GM12801 (cell line): ENCODE results near the gene TMCC2.

Experiments
- TF ChIP-seq, protein P1 (sequence below): IDR thresholded peaks from one replicate; pipeline ENCODE4 v1.5.1; 2011; ENCODE audit warnings: control low read depth; ENCODE audit not compliant: insufficient read length; ENCODE audit errors: extremely low read depth

Gene TMCC2

DNA sequence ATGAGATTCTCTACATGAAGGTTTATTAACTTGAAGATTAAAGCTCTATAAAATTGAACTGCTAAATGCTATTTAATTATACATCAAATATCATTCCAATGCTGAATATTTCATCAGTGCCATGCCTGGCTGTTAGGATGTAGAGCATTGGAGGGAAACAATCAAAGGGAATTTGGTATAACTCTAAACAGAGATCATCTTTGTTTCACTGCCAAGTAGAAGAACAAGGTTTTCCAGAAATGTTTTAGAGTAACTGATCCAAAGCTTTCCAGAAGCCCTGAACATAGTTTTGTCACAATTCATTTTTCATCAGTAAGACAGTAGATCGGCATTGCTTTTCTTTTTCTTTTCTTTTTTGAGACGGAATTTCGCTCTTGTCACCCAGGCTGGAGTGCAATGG is 10.3 kb upstream of the TMCC2 start:
- TF ChIP-seq, protein P1, sequence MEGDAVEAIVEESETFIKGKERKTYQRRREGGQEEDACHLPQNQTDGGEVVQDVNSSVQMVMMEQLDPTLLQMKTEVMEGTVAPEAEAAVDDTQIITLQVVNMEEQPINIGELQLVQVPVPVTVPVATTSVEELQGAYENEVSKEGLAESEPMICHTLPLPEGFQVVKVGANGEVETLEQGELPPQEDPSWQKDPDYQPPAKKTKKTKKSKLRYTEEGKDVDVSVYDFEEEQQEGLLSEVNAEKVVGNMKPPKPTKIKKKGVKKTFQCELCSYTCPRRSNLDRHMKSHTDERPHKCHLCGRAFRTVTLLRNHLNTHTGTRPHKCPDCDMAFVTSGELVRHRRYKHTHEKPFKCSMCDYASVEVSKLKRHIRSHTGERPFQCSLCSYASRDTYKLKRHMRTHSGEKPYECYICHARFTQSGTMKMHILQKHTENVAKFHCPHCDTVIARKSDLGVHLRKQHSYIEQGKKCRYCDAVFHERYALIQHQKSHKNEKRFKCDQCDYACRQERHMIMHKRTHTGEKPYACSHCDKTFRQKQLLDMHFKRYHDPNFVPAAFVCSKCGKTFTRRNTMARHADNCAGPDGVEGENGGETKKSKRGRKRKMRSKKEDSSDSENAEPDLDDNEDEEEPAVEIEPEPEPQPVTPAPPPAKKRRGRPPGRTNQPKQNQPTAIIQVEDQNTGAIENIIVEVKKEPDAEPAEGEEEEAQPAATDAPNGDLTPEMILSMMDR = no peak

DNA sequence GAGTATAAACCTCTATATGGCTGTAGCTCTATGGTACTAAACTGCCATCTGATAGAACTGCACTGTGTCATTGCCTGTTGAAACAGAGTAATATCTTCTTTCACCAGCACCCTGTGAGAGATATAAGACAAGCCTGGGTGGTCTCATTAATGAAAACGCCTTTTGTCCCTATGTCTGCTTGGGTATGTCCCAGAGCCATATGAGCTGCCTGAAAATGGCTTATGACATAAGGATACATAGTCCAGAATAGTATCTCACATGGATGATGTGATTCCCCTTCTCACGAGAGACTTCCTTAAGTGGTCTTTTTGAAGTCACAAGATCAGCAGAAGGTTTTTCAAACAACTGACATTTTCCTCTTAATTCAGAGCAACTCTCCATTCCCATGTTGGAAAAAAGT is 7.3 kb upstream of the TMCC2 start:
- TF ChIP-seq, protein P1 = no peak

DNA sequence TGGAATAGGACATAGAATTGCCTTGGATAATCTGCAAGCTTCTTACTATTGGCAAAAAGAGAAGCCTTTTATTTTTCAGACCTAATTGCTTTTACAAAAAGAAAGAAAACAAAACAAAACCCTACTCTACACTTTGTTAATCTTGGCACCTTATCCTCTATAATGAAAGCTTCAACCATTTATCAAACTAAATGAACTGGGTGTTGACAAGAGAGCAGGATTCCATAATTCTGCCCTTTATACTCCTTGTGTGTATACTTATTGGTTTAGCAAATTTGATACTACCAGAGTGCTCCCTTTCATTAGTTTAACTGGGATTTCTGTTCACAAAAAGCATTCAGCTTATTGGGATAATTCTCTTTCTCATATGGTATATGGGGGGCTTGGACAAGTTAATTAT is 3.0 kb upstream of the TMCC2 start:
- TF ChIP-seq, protein P1 = no peak

DNA sequence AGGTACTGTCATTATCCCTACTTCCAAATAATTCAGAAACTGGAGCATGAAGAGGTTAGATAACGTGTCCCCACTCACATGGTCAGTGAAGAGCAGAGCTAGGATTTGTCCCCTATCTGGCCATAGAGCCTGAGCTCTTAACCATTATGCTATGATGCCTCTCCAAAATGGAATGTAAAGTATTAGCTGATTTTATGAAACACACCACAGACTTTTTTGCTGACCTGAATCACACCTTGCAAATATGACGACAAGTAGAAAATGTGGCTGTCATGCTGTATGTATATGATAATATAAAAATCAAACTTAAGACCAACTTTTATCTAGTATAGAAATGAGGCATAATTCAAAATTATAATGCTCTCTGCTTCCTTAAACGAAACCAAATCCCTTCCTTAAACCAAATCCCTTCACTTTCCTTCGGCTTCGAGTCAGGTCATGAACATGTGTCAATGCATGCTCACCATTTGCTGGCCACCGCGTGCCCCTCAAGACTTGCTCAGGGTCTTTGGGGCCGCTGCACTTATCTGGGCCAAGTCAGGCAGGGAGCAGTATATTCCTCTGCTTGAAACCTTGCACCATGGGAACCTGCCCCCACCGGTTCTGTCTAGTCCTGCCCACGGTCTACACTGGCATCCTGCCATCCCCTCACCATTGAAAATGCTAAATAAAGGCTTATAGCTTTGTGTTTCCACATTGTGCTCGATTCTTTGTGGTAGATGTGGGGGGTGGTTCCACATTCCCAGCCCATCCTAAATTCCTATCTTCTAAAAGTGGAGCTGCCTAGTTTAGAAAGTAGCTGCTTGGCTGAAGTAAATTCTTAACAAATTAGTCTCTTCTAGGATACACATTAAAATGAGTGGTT is 1.6 kb upstream of the TMCC2 start:
- TF ChIP-seq, protein P1 = no peak

DNA sequence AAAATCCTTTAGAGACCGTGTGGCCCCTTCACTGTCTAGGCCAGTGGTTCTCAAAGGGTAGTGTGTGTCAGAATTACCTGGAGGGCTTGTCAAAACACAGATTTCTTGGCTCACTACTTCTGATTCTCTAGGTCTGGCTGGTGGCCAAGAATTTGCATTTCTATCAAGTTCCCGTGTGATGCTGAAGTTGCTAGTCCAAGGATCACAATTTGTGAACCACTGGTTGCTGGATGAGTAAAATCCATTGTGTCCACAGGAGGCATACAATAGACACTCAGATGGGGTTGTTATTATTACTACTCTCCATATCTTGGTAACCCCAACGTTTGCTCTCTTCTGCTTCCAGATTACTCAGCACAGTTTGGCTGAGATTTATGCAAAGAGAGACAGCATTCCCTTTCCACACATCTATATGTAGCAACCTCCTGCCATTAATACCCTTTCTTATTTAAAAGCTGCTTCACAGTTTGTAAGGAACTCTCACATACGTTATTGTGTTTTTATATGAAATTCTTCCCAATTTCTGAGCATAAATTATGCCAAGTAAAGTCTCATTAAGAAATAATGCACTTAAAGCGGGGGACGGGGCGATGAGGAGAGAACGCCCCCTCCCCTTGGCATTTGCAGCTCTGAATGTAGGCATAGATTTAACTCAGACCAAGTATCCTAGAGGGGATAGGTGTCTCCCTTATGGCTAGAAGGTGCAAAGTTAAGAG is 720 bp upstream of the TMCC2 start:
- TF ChIP-seq, protein P1 = no peak

DNA sequence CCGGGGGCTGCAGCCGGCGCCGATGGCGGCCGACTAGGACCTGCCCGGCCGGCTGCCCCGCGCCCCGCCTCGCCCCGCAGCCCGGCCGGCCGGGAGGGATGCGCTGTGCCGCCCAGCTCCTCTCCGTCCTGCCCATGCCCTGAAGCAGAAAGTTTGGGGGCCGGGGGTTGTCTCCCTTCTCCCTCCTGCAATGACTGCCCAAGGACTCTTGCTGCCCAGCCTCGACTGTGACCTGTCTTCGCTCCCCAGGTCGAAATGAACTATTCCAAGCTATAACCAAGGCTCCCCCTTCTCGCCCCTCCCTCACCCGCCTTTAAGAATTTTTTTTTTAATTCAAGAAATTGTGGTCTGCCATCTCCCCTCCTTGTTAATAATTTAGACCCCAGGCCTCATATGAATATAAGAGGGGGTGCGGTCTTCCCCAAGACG is 361 bp downstream of the TMCC2 start:
- TF ChIP-seq, protein P1 = no peak

DNA sequence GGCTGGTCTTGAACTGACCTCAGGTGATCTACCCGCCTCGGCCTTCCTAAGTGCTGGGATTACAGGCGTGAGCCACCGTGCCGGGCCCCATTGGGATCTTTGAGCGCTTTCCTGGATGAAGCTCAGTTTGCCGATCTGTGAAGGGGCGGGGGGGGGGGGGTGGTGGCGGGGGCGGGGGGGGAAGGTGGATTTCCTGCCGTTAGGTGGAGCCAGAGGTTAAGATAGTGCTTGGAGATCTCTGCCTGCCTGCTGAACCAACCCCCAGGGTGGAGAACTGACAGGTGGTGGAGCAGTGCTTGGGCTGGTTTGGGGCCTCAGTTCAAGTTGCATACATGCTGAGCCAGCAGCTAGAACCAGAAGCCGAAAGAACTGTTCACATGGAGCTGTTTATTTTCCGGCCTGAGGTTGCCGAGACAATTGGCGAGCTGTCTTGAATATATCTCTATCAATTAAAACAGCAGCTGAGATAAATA is 1.7 kb downstream of the TMCC2 start:
- TF ChIP-seq, protein P1 = no peak
